Gastrocnemius medialis (tissue), 4 donors: ENCODE results near the gene HLX.

Experiments
- CTCF ChIP-seq, 5 experiments: fragments of 450-650 bp in 3 of 5; fragments of 200-600 bp in 2 of 5; sonication (generic) in 2 of 5; IDR thresholded peaks in 4 of 5; conservative IDR thresholded peaks in 1 of 5; 1 replicate in 4 of 5; 2 replicates in 1 of 5; pipeline ENCODE4 v1.5.1; 2016 to 2019; ENCODE audit warnings: antibody characterized with exemption in 5 of 5, mild to moderate bottlenecking in 3 of 5, moderate library complexity in 3 of 5
- POLR2A ChIP-seq, 2 donors: fragments of 450-650 bp; IDR thresholded peaks; one replicate each; pipeline ENCODE4 v1.6.1; 2017; ENCODE audit warnings: antibody characterized with exemption in 2 of 2, mild to moderate bottlenecking in 2 of 2, moderate library complexity in 2 of 2

- TF ChIP-seq CTCF (IDR thresholded peaks at IDR 0.05 in 4 of 5, conservative IDR thresholded peaks at IDR 0.05 in 1 of 5) (no peak), POLR2A (IDR thresholded peaks at IDR 0.05) (no peak)
Observed at GRCh38 chr1:220915954-220916353, 36.7 kb downstream of the HLX start.
